ENCODE data around the gene ATP6V1C2.

ATP6V1C2 gene

GRCh38 chr2:10759151-10759714 lies 37.8 kb downstream of the ATP6V1C2 start:
- Histone ChIP-seq H3K36me3 (replicated peaks; ENCODE audit: low read depth, low read length) (no peaks in the 10 kb centered on the region), H4K20me1 (ENCODE audit: insufficient read depth, low read length) (no peaks in the 10 kb centered on the region), H3K9ac (ENCODE audit: low read length) (no peak overlapping the region), H3K4me1 (ENCODE audit: low read length) (no peaks in the 10 kb centered on the region), H3K27ac (ENCODE audit: low read length) (no peak overlapping the region), H3K4me3 (ENCODE audit: low read length) (no peak overlapping the region), H3K9me3 (ENCODE audit: insufficient read depth, low read length) (no peaks in the 10 kb centered on the region), H2AFZ (ENCODE audit: low read depth, low read length) (no peak overlapping the region), H3K27me3 (ENCODE audit: low read depth, low read length) (no peaks in the 10 kb centered on the region), H3K4me2 (ENCODE audit: low read length) (no peak overlapping the region), H3K79me2 (ENCODE audit: low read length) (no peaks in the 10 kb centered on the region)
- TF ChIP-seq CTCF (IDR thresholded peaks at IDR 0.05; ENCODE audit: low read depth, low read length) (no peak), EZH2phosphoT487 (IDR thresholded peaks at IDR 0.05; ENCODE audit: low read depth) (no peak)

- H3K27ac ChIP-seq (ENCODE audit: low read length) = no peak overlapping the region
- no peaks in the 10 kb centered on the region for H3K36me3 ChIP-seq (replicated peaks; ENCODE audit: low read depth, low read length)
- no peaks in the 10 kb centered on the region for H3K4me1 ChIP-seq (ENCODE audit: low read length)
- no peaks in the 10 kb centered on the region for H3K79me2 ChIP-seq (ENCODE audit: low read length)
- TF ChIP-seq EZH2phosphoT487 (IDR thresholded peaks at IDR 0.05; ENCODE audit: low read depth) = no peak
- TF ChIP-seq CTCF (IDR thresholded peaks at IDR 0.05; ENCODE audit: low read depth, low read length) = no peak
- H3K4me2 ChIP-seq (ENCODE audit: low read length) = no peak overlapping the region
- H3K27me3 ChIP-seq (ENCODE audit: low read depth, low read length) = no peaks in the 10 kb centered on the region
- H3K4me3 ChIP-seq (ENCODE audit: low read length) = no peak overlapping the region
- no peak overlapping the region for H3K9ac ChIP-seq (ENCODE audit: low read length)
- no peaks in the 10 kb centered on the region for H3K9me3 ChIP-seq (ENCODE audit: insufficient read depth, low read length)
- H4K20me1 ChIP-seq (ENCODE audit: insufficient read depth, low read length) = no peaks in the 10 kb centered on the region
- H2AFZ ChIP-seq (ENCODE audit: low read depth, low read length) = no peak overlapping the region
Measured at GRCh38 chr2:10760794-10761504, 39.5 kb downstream of the ATP6V1C2 start.

- Histone ChIP-seq H3K4me3 (ENCODE audit: low read length) (no peak overlapping the region), H3K27me3 (ENCODE audit: low read depth, low read length) (no peaks in the 10 kb centered on the region), H3K79me2 (ENCODE audit: low read length) (no peaks in the 10 kb centered on the region), H3K9ac (ENCODE audit: low read length) (no peak overlapping the region), H3K36me3 (replicated peaks; ENCODE audit: low read depth, low read length) (no peaks in the 10 kb centered on the region), H3K4me2 (ENCODE audit: low read length) (no peak overlapping the region), H2AFZ (ENCODE audit: low read depth, low read length) (no peak overlapping the region), H4K20me1 (ENCODE audit: insufficient read depth, low read length) (no peaks in the 10 kb centered on the region), H3K4me1 (ENCODE audit: low read length) (no peaks in the 10 kb centered on the region), H3K9me3 (ENCODE audit: insufficient read depth, low read length) (no peaks in the 10 kb centered on the region), H3K27ac (ENCODE audit: low read length) (no peak overlapping the region)
- no peak for TF ChIP-seq CTCF (IDR thresholded peaks at IDR 0.05; ENCODE audit: low read depth, low read length)
- no peak for TF ChIP-seq EZH2phosphoT487 (IDR thresholded peaks at IDR 0.05; ENCODE audit: low read depth)
Measured at GRCh38 chr2:10761591-10761990, 40.2 kb downstream of the ATP6V1C2 start.

GRCh38 chr2:10762651-10763460 lies 41.4 kb downstream of the ATP6V1C2 start:
- Histone ChIP-seq H4K20me1 (ENCODE audit: insufficient read depth, low read length) (no peaks in the 10 kb centered on the region), H3K9ac (ENCODE audit: low read length) (no peak overlapping the region), H3K9me3 (ENCODE audit: insufficient read depth, low read length) (no peaks in the 10 kb centered on the region), H3K4me1 (ENCODE audit: low read length) (no peaks in the 10 kb centered on the region), H3K36me3 (replicated peaks; ENCODE audit: low read depth, low read length) (no peaks in the 10 kb centered on the region), H3K27me3 (ENCODE audit: low read depth, low read length) (no peaks in the 10 kb centered on the region), H2AFZ (ENCODE audit: low read depth, low read length) (no peak overlapping the region), H3K4me3 (ENCODE audit: low read length) (no peak overlapping the region), H3K79me2 (ENCODE audit: low read length) (no peaks in the 10 kb centered on the region), H3K27ac (ENCODE audit: low read length) (no peak overlapping the region), H3K4me2 (ENCODE audit: low read length) (no peak overlapping the region)
- TF ChIP-seq CTCF (IDR thresholded peaks at IDR 0.05; ENCODE audit: low read depth, low read length) (no peak), EZH2phosphoT487 (IDR thresholded peaks at IDR 0.05; ENCODE audit: low read depth) (no peak)

Measured in OCI-LY3 (cell line).